ENCODE measurements around the gene IFNA5. TPM values are rescaled to one million over a fixed set of nuclear protein-coding genes. Genes with fewer than 3 reads are reported as not detected.

IFNA5 gene
- total RNA-seq, result not detected
- long read RNA-seq, result 0 reads

DNA sequence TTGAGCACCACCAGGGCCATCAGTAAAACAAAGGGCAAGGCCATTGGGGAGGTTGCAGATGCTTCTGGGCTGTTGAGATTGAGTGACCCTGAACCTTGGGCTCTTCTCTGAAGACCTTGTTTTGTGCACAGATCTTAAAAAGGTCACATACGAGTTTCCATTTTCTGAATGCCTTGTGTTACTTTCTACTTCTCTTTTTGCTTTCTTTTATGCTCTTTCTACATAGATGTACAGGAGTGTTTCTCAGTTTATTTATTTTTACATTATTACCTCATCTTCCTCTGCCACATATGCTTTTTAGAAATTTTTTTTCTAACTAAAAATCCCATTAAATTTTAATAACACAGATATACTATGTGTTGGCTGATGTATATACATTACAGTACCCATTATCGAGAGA lies at the start of gene IFNA5:
TSS of gene IFNA5 (minus strand) at position 101 of the 400 bp plus-strand sequence. CDS start at position 44, 57 bp downstream.
- intact Hi-C loops (cut with micrococcal nuclease), result no loop called here
- Histone ChIP-seq H3K27ac (replicated peaks) (no peak within 1 kb of the TSS), H3K9me3 (replicated peaks) (no peaks in the 10 kb centered on the region), H3K4me1 (no peaks in the 10 kb centered on the region), H3K27me3 (ENCODE audit: low read depth) (peaks cover 30% of the 10 kb centered on the region), H3K4me3 (no peak within 1 kb of the TSS), H3K36me3 (no peaks in the 10 kb centered on the region)
- DNase-seq, result no peak
- TF ChIP-seq, protein P1, sequence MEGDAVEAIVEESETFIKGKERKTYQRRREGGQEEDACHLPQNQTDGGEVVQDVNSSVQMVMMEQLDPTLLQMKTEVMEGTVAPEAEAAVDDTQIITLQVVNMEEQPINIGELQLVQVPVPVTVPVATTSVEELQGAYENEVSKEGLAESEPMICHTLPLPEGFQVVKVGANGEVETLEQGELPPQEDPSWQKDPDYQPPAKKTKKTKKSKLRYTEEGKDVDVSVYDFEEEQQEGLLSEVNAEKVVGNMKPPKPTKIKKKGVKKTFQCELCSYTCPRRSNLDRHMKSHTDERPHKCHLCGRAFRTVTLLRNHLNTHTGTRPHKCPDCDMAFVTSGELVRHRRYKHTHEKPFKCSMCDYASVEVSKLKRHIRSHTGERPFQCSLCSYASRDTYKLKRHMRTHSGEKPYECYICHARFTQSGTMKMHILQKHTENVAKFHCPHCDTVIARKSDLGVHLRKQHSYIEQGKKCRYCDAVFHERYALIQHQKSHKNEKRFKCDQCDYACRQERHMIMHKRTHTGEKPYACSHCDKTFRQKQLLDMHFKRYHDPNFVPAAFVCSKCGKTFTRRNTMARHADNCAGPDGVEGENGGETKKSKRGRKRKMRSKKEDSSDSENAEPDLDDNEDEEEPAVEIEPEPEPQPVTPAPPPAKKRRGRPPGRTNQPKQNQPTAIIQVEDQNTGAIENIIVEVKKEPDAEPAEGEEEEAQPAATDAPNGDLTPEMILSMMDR (IDR thresholded peaks at IDR 0.05; ENCODE audit: borderline replicate concordance), result no peak

DNA sequence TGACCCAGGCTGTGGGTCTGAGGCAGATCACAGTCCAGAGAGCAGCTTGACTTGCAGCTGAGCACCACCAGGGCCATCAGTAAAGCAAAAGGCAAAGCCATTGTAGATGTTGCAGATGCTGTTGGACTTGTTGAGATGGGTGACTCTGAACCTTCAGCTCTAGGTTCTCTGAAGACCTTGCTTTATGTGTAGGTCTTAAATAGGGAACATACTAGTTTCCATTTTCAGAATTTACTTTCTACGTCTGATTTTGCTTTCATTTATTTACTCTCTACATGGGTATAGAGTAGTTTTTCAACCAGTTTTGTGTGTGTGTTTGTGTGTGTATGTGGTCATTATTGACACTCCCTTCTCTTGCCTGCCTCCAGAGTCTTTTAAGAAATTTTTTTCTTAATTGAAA lies 45.7 kb upstream of the IFNA5 start, which contains the start of gene IFNA6:
TSS of gene IFNA6 (minus strand) at position 101 of the 400 bp plus-strand sequence. CDS start at position 101, 0 bp downstream.
- H3K4me1 ChIP-seq, result no peaks in the 10 kb centered on the region
- TF ChIP-seq, protein P1 (IDR thresholded peaks at IDR 0.05; ENCODE audit: borderline replicate concordance), result no peak
- no peak within 1 kb of the TSS for H3K27ac ChIP-seq (replicated peaks)
- H3K9me3 ChIP-seq (replicated peaks), result peaks cover 3% of the 10 kb centered on the region
- H3K4me3 ChIP-seq, result no peak within 1 kb of the TSS
- intact Hi-C loops (cut with micrococcal nuclease), result no loop called here
- DNase-seq, result no peak
- H3K27me3 ChIP-seq (ENCODE audit: low read depth), result peaks cover 25% of the 10 kb centered on the region
- no peaks in the 10 kb centered on the region for H3K36me3 ChIP-seq

DNA sequence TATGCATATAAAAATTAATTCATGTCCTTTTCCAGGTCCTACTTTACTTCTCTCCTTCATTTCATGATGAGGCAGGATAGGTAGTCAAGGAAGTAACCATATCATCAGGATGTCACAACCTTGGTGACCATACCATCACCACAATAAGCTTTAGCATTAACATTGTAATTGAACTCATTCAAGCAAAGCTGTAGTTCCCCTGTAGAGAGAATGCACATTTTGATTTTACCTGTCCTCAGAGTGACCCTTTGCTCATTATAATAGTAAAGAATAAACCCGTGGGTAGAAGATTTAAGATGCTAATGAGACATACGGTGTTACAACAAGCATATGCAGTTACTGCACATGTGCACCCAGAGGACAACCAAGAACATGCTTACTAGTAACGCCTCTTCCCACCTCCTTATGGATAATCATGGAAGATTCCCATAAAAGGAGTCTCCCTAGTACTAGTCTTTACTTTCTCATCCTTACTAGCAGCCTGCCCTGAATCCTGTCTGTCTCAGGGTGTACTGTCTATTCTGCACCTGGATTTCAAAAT lies 43.4 kb upstream of the IFNA5 start:
- TF ChIP-seq, protein P1 (IDR thresholded peaks at IDR 0.05; ENCODE audit: borderline replicate concordance), result no peak
- peaks cover 30% of the 10 kb centered on the region for H3K27me3 ChIP-seq (ENCODE audit: low read depth)
- no peak overlapping the region for H3K4me3 ChIP-seq
- peaks cover 12% of the 10 kb centered on the region for H3K9me3 ChIP-seq (replicated peaks)
- no peak overlapping the region for H3K27ac ChIP-seq (replicated peaks)
- H3K4me1 ChIP-seq, result no peaks in the 10 kb centered on the region
- intact Hi-C loops (cut with micrococcal nuclease), result no loop called here
- no peaks in the 10 kb centered on the region for H3K36me3 ChIP-seq
- DNase-seq, result no peak

DNA sequence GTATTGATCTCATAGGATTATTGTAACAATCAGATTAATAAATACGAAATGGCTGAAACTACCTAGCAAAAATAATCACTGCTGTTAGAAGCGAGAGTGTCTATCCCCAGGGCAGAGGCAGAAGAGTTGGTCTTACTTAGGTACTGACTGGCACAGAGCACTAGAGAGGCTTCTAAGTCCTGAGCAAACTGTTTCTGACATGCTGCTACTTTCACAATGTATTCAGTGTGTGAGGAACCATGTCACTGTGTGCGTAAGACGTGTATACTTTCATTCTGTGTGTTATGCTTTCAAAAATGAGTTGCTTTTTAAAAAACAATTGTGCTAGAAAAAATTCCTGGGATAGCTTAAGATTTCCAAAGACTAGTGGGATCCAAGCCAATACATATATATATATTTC lies 35.6 kb upstream of the IFNA5 start:
- Histone ChIP-seq H3K36me3 (no peaks in the 10 kb centered on the region), H3K9me3 (replicated peaks) (peaks cover 8% of the 10 kb centered on the region), H3K4me1 (peaks cover 2% of the 10 kb centered on the region), H3K4me3 (no peak overlapping the region), H3K27me3 (ENCODE audit: low read depth) (peaks cover 18% of the 10 kb centered on the region), H3K27ac (replicated peaks) (no peak overlapping the region)
- intact Hi-C loops (cut with micrococcal nuclease), result no loop called here
- no peak for DNase-seq
- TF ChIP-seq, protein P1 (IDR thresholded peaks at IDR 0.05; ENCODE audit: borderline replicate concordance), result no peak

DNA sequence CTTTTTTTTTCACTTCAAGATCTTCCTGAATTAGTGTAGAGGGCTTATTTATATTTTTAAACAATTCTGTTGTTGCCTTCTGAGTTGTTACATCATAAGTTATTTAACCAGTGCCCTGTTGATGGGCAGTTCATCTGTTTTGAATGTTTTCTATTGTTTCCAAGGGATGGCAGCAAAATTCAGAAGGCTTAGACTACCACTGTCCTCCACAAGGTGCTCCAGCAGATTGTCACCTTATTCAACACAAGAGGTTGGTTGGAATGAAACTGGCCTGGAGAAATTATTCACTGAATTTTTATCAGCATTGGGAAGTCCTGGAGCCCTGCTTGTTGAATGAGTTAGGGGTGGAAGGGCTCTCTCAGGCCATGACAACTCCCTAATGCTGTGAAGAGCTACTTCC lies 31.3 kb upstream of the IFNA5 start:
- Histone ChIP-seq H3K27me3 (ENCODE audit: low read depth) (no peaks in the 10 kb centered on the region), H3K4me3 (no peak overlapping the region), H3K36me3 (peaks cover 10% of the 10 kb centered on the region), H3K9me3 (replicated peaks) (no peaks in the 10 kb centered on the region), H3K4me1 (peaks cover 43% of the 10 kb centered on the region), H3K27ac (replicated peaks) (no peak overlapping the region)
- intact Hi-C loops (cut with micrococcal nuclease), result no loop called here
- no peak for DNase-seq
- TF ChIP-seq, protein P1 (IDR thresholded peaks at IDR 0.05; ENCODE audit: borderline replicate concordance), result no peak

Data from left ventricle myocardium inferior (tissue), 1 donor.